Activated B cell treated with CpG ODN at 0.5 μM for 24 hours (primary cell): ENCODE measurements around the gene GSTT4. TPM values are rescaled to one million over a fixed set of nuclear protein-coding genes. Genes with fewer than 3 reads are reported as not detected.

Experiments used
- ATAC-seq: fragments of 200-7000 bp; cut with Tn5 transposase; one replicate; pipeline ENCODE4 v1.10.0; 2021; ENCODE audit warnings: low read depth, mild to moderate bottlenecking, moderate library complexity
- CTCF ChIA-PET: fragments of 350-600 bp; sonication (Branson Sonifier 250); formaldehyde crosslinking; loops from one replicate; lab custom pipeline; 2021; ENCODE audit warnings: antibody characterized with exemption; lab: Charles Lee
- POLR2A ChIA-PET: fragments of 350-600 bp; sonication (Branson Sonifier 250); formaldehyde crosslinking; loops from one replicate; lab custom pipeline; 2021; ENCODE audit warnings: antibody characterized with exemption; lab: Charles Lee
- DNase-seq: peaks from one replicate; pipeline ENCODE4 v3.0.0; 2022
- H3K27ac Mint-ChIP-seq: one replicate; pipeline ENCODE4 v1.8.0; 2020; ENCODE audit warnings: mixed read lengths
- H3K27me3 Mint-ChIP-seq: one replicate; pipeline ENCODE4 v1.8.0; 2021; ENCODE audit warnings: mixed read lengths
- H3K36me3 Mint-ChIP-seq: one replicate; pipeline ENCODE4 v1.8.0; 2021; ENCODE audit warnings: low read depth, mixed read lengths
- H3K4me1 Mint-ChIP-seq: one replicate; pipeline ENCODE4 v1.8.0; 2021; ENCODE audit warnings: mixed read lengths
- H3K4me3 Mint-ChIP-seq: one replicate; pipeline ENCODE4 v1.8.0; 2020; ENCODE audit warnings: mild to moderate bottlenecking, mixed read lengths
- H3K9me3 Mint-ChIP-seq: one replicate; pipeline ENCODE4 v1.8.0; 2020; ENCODE audit warnings: mixed read lengths
- CTCF ChIP-seq: fragments of 200-600 bp; IDR thresholded peaks from one replicate; pipeline ENCODE4 v1.8.0; 2022; ENCODE audit warnings: antibody characterized with exemption, mild to moderate bottlenecking
- intact Hi-C: fragments of 100-400 bp; cut with micrococcal nuclease; formaldehyde crosslinking; loops from one replicate; pipeline ENCODE4 v1.15.1; 2024
- total RNA-seq: library from RNA; stranded (reverse); gene quantifications from 2 replicates; pipeline ENCODE4 v1.2.3, GENCODE V29; 2022

Gene GSTT4
- total RNA-seq, 1 donor from 2014 or later = not detected

- Mint-ChIP-seq H3K9me3 (no peaks in the 10 kb centered on the region), H3K4me3 (no peak overlapping the region), H3K4me1 (peaks cover 17% of the 10 kb centered on the region), H3K27me3 (no peaks in the 10 kb centered on the region), H3K36me3 (peaks cover 21% of the 10 kb centered on the region), H3K27ac (no peak overlapping the region)
- TF ChIP-seq CTCF = no peak
- ATAC-seq (no peak), DNase-seq (no peak)
- intact Hi-C loops = no loop called here
- ChIA-PET CTCF (no interaction called here), POLR2A (no interaction called here)
Observed at GRCh38 chr22:24026056-24026455, 20.8 kb upstream of the GSTT4 start.

GRCh38 chr22:24025475-24025874, 20.2 kb upstream of the GSTT4 start:
- H3K4me1 Mint-ChIP-seq = peaks cover 17% of the 10 kb centered on the region
- no peak overlapping the region for H3K4me3 Mint-ChIP-seq
- DNase-seq (no peak), ATAC-seq (no peak)
- TF ChIP-seq CTCF = no peak
- ChIA-PET POLR2A (no interaction called here), CTCF (no interaction called here)
- H3K27me3 Mint-ChIP-seq = no peaks in the 10 kb centered on the region
- H3K36me3 Mint-ChIP-seq = peaks cover 21% of the 10 kb centered on the region
- intact Hi-C loops = no loop called here
- no peaks in the 10 kb centered on the region for H3K9me3 Mint-ChIP-seq
- no peak overlapping the region for H3K27ac Mint-ChIP-seq

GRCh38 chr22:24024354-24024753, 19.1 kb upstream of the GSTT4 start:
- intact Hi-C loops = no loop called here
- no peaks in the 10 kb centered on the region for H3K27me3 Mint-ChIP-seq
- H3K27ac Mint-ChIP-seq = no peak overlapping the region
- ATAC-seq (no peak), DNase-seq (no peak)
- ChIA-PET POLR2A (no interaction called here), CTCF (no interaction called here)
- H3K9me3 Mint-ChIP-seq = no peaks in the 10 kb centered on the region
- H3K4me3 Mint-ChIP-seq = no peak overlapping the region
- no peak for TF ChIP-seq CTCF
- H3K36me3 Mint-ChIP-seq = peaks cover 21% of the 10 kb centered on the region
- H3K4me1 Mint-ChIP-seq = peaks cover 17% of the 10 kb centered on the region

- no peak for ATAC-seq
Observed at GRCh38 chr22:24023204-24023789, 18.0 kb upstream of the GSTT4 start.

GRCh38 chr22:24021304-24021703, 16.1 kb upstream of the GSTT4 start:
- TF ChIP-seq CTCF = no peak
- no peak for ATAC-seq
- no peak overlapping the region for H3K27ac Mint-ChIP-seq

More at GRCh38 chr22:24023204-24023789, 18.0 kb upstream of the GSTT4 start:
- Mint-ChIP-seq H3K27ac (no peak overlapping the region), H3K4me3 (no peak overlapping the region), H3K9me3 (no peaks in the 10 kb centered on the region), H3K27me3 (no peaks in the 10 kb centered on the region), H3K4me1 (peaks cover 11% of the 10 kb centered on the region), H3K36me3 (peaks cover 22% of the 10 kb centered on the region)
- no peak for TF ChIP-seq CTCF
- intact Hi-C loops = no loop called here
- ChIA-PET POLR2A (no interaction called here), CTCF (no interaction called here)
- DNase-seq = no peak

More at GRCh38 chr22:24021304-24021703, 16.1 kb upstream of the GSTT4 start:
- Mint-ChIP-seq H3K36me3 (peaks cover 22% of the 10 kb centered on the region), H3K27me3 (no peaks in the 10 kb centered on the region), H3K4me3 (no peak overlapping the region), H3K4me1 (peaks cover 2% of the 10 kb centered on the region), H3K9me3 (no peaks in the 10 kb centered on the region)
- DNase-seq = no peak
- POLR2A ChIA-PET = no interaction called here
- intact Hi-C loops = no loop called here
- CTCF ChIA-PET = no interaction called here
